ENCODE results near the gene ACTN3.
"Not testable (repeated sequence)": the region's sequence is repeated elsewhere in the genome, so short reads cannot be mapped to it uniquely, and the experiment has no call there.

ACTN3 gene

DNA sequence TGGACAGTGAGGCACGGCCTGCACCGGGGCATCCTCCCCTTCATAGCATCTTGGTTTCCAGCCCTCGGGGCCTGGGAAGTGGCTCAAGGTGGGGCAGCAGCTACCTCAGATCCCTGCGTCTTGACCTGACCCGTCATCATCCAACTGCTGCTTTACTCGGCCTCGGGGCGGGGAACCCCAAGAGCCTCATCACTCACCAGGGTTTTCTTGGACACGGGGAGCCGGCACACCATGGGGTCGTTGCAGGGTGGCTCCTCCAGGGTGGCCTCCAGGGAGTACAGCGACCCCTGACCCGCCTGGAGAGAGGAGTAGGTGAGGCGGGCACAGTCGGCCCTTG, 21.1 kb downstream of the ACTN3 start:
- DNase-seq, result no peak

DNA sequence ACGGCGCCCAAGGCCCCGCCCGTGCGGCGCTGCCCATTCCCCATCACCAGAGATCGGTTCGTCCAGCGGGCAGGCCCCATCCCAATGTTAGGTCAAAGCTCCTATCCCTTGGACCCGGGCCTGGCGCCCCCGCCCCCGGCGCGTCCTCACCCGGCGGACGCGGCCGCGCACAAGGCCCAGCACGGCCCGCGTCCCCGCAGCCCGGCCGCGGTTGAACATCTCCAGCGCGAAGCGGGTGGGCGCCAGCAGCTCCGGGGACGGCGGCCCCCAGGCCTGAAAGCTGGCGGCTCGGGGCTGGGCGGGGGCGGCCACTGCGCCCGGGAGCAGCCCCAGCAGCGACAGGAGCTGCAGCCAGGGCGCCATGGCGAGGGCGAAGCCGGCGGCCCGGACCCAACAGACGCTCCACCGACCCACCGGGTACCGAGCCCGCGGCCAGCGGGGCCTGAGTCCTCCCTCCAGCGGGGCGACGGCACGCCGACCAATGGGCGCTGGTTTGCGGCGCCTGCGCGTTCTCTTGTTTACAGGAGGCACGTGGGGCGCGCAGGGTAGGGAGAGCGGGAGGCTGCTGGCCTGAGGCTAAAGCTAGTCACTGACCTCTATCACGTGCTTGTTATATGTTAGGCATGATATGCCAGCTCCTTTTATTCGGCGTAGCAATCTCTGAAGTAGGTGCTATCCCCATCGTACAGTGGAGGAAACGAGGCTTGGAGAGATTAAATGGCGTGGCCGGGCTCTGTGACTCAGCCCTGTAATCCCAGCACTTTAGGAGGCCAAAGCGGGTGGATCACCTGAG, 21.6 kb downstream of the ACTN3 start, which contains the start of gene CTSF:
TSS of gene CTSF (minus strand) at position 483 of the 793 bp plus-strand sequence. CDS start at position 363, 120 bp downstream.
- DNase-seq, result peak; percentile 60 to 65

DNA sequence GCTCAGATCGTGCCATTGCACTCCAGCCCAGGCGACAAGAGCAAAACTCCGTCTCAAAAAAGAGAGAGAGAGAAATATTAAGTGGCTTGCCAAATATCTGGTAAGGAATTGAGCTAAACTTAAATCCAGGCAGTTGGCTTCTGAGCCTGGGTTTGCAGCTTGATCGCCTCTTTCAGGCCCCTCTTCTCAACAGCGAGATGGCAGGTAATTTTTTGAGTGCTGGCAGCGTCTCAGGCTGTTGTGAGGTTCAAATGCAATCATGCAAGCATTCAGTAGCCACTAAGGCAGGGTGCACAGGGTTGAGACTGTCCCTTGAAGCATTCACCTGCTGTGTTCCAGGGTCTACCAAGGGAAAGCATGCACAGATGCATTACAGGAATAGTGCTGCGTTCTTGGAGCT, 22.4 kb downstream of the ACTN3 start:
- no peak for DNase-seq

DNA sequence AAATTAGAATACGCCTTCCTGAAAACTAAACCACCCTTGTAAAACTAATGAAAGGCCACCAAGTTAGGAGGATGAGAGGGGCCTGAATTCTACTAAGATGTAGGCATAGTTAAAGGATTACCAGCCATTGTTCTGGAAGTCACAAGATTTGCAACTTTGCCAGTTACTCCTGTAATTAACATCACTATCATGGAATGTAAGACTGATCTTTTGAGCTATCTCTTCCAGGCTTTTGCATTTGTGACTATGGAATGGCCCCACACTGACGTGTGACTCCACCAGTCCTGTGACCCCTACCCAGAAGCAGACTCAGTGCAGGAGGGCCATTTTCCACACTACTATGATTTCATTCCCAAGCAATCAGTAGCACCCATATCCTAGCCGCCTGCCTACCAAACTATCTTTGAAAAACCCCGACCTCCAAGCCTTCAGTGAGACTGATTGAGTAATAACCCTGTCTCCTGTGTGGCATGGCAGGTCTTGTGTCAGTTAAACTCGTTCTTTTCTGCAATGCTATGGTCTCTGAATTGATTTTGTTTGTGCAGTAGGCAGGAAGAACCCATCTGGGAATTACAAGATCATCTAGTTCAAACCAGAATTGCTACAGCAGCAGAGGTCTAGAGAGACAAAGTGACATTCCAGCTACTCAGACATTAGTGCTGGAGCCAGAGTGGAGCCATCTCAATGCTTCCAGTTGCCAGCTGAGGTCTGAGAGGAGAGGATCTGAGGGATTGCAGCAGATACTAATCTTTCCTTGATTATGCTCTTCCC, 23.6 kb downstream of the ACTN3 start:
- no peak for DNase-seq

DNA sequence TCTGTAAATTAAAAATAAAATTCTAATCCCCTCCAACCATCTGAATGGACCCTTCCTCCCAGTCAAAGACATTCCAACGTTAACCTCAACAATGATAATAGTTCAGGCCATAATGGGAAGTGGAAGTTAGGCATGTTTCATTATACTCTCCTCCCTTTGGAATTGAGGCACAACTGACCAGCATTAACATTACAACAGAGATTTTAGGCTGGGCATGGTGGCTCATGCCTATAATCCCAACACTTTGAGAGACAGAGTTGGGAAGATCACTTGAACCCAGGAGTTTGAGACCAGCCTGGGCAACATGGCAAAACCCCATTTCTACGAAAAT, 24.1 kb downstream of the ACTN3 start:
- no peak for DNase-seq

DNA sequence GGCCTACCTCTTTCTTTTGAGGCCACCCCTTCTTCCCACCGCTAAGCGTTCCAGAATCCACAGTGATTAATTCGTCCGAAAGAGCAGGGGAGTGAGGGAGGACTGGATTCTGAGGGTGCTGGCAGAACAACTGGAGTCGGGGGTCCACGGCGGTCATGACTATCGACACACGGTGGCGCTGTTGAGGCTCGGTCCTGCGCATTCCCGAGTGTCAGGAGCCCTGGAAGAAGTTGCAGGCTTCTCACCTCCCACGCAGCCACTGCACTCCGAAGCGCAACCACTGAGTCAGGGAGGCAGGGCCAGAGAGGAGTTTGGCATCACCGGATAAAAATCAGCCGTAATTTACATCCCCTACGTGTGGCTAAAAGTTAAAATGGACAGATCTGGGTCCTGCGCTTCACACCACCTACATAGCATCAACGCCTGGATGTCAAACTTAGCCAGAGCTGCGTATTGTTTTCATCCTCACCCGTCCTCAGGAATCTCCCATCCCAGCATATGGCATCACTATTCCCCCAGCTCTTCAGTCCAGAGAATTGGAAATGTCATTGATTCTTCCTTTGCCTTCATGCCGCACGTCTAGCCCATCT, 32.4 kb downstream of the ACTN3 start:
- peak; percentile 75 to 82 for DNase-seq

DNA sequence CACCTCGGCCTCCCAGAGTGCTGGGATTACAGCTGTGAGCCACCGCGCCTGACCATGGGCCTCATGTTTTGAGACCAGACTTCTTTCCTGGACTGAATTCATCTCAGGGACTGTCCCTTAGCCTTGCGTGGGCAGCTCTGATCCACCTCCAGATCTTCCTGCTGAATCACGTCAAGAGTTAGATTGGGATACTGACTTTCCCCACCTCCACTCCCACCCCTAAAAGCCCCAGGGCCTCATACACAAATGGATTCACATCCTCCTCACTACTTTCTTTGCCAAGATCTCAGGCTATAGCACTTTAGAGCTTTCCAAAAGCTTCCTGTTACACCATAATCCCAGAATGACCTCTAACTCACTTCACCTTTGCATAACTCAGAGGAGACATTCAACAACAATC, 34.1 kb downstream of the ACTN3 start:
- no peak for DNase-seq

DNA sequence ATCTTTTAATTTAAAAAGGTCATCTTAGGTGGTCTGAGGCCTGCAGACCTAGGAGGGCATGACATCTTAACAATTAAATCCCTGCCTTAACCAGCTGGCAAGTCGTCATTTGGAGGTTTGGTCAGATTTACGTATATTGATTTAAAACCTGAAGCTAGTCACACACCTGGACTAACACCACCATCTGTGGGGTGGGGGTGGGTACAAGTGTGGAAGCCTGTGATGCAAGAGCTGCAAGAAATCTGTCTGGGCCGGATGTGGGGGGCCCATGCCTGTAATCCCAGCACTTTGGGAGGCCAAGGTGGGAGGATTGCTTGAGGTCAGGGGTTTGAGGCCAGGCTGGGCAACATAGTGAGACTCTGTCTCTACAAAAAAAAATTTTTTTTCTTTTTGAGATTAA, 34.6 kb downstream of the ACTN3 start:
- no peak for DNase-seq

DNA sequence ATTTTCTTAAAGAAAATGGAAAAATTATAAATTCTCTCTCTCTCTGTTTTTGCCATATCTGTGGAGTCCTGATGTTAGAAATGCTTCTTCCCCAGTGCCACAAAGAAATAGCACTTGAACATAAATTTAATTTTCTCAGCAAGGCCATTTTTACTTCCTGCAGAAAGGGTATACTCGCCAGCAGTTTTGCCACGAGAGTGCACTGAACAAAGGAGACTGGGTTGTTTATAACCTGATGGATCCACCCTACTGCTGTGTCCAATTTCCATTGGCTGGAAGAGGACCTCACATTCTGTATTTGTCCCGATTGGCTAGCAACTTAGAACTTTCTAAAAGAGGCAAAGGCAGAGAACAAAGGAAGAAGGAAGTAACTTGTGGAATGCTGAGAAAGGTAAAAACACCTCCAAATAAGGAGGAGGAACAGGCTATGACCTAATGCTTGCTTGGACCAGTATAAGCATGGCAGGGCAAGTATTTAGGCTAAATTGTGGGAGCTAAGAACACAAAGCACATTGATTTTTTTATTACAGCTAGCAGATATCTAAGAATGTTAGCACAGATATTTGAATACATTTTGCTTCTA, 36.0 kb downstream of the ACTN3 start:
- DNase-seq, result not testable (repeated sequence)

DNA sequence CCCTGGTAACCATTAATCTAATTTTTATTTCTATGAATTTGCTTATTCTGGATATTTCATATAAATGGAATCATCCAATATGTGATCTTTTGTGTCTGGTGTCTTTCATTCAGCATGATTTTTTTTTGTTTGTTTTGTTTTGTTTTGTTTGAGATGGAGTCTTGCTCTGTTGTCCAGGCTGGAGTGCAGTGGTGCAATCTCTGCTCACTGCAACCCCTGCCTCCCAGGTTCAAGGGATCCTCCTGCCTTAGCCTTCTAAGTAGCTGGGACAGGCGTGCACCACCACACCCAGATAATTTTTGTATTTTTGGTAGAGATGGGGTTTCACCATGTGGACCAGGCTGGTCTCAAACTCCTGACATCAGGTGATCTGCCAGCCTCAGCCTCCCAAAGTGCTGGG, 38.7 kb downstream of the ACTN3 start:
- DNase-seq, result not testable (repeated sequence)

DNA sequence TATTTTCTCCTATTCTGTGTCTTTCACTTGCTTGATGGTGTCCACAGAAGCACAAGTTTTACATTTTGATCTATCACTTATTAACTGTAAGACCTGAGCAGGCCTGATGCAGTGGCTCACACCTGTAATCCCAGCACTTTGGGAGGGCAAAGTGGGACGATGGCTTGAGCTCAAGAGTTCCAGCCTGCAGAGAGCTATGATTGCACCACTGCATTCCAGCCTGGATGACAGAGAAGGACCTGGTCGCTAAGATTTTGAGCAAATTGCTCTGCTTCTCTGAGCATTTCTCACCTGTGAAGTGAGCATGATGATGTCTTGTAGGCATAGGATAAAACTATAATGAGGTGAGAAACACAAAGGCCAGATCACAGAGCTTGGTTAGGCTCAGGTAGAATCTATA, 39.4 kb downstream of the ACTN3 start:
- DNase-seq, result no peak

DNA sequence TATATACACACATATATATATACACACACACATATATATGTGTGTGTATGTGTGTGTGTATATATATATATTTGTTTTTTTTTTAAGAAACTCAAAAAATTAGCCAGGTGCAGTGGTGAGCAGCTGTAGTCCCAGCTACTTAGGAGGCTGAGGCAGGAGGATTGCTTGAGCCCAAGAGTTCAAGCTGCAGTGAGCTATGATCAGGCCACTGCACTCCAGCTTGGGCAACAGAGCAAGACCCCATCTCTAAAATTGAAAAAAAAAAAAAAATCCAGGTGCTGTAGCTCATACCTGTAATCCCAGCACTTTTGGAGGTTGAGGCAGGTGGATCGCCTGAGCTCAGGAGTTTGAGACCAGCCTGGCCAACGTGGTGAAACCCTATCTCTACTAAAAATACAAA, 42.6 kb downstream of the ACTN3 start:
- not testable (repeated sequence) for DNase-seq

DNA sequence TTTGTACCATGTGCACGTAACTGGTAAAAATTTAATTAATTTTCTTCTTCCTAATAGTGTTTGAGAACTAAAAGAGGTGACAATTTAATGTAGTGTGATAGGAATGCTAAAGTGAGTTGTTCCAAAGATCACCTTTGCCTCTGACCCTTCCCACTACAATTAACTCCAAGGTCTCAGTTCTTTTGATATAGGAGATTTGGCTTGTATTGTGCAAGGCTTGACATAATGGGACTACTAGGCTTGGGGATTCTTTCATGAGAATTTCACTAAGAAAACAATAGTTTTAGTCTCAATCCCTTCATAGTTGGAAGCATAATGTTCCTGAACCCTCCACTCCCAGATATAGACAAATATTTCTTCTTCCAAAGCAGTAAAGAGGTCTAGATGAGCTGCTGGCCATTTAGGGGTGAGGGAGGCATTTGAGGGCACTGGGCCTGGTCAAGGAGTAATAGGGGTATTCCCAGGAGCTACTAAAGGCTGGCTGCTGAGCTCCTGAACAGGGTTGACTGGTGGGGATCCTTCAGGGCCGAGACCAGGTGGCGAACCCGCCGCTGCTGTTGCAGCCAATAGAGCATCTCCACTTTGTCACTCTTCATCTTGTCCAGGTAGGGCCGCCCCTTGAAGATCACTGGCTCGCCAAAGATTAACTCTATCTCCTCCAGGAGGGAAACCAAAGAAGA, 43.4 kb downstream of the ACTN3 start:
- DNase-seq, result no peak

DNA sequence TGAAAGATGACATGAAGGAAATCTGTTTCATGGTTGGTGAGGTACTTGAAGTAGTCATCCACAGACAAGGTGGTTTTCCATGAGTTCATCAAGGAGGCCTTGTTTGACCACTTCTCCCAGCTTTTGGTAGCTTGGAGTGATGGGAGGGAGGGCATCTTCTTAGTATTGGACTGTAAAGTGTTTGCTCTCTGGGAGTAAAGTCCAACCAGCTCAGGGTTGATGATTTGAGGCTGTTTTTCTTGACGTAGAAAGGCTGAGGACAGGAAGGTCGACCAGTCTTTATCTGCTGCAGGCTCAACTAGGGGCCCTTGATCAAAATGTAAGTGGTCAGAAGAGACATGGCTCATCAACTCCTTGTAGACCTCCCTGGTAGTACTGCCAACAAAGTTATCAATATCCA, 44.5 kb downstream of the ACTN3 start:
- DNase-seq, result no peak

DNA sequence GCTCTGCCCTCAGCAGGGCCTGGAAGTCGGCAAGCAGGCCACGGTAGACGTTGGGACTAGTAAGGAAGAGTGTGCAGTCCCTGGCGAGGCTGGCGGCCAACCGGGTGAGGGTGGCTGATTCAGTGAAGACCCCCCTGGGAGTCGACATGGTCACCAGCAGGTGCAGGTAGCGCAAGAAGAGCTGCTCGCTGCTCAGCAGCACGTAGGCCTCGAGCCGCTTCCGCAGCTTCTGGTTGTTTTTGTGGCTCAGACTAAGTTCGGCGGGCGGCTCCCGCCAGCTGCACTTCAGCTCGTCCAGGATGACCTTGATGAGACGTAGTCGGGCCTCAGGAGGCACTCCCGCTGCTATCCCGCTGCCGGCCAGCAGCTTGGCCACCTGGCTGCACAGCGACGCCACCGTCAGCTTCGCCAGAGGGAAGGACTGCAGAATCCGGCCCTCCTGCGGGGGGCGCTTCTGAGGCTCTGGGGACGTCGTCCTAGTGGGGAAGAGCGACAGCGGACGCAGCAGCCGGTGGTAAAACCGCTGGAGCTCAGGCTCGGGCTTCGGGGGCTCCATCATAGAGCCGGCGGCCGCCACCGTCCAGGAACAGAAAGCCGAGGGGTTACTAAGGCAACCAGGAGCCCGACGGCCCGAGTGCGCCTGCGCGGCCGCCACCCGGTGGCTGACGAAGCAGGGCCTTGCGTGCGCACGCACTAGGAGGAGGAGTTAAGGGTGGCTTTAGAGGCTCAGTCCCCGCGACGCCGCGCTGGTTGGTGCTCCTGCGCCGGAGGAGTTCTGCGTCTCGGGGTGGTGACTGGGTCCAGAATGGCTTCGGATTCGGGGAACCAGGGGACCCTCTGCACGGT, 46.0 kb downstream of the ACTN3 start, which contains the start of the genes CCDC87 and CCS:
TSS of gene CCDC87 (minus strand) at position 607 of the 846 bp plus-strand sequence. CDS start at position 559, 48 bp downstream.
TSS of gene CCS (plus strand) at position 729 of the 846 bp plus-strand sequence. CDS start at position 806, 77 bp downstream.
- DNase-seq, result peak; percentile 98 to 99

DNA sequence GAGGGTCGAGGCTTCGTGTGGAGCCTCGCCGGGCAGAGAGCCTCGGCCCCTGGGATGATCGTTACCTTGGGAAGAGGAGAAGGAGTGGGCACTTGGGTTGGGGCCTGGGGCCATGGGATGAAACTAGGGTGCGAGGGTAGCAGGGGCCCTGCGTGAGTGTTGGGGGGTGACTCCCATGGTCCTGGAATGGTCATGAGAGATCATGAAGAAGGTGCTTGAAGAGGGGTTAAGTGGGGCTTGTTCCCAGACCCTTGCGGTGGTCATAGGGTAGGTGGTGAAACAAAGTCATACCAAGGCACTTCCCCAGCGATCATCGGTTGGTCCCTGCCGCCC, 46.6 kb downstream of the ACTN3 start:
- no peak for DNase-seq

DNA sequence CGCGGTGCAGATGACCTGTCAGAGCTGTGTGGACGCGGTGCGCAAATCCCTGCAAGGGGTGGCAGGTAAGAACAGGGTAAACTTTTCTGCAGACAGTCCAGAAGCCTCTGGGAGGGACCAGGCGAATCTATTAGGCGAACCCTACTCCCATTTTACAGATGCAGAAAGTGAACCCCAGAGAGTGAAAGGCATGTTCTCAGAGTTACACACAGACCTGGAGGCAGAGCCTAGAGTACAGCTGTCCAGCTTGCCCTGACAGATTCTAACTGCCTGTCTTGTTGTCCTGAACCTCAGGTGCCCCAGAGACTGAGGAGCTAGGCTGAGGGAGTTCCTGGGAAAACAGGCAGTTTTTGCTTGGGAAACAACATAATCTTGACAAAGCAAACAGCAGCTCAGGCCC, 46.9 kb downstream of the ACTN3 start:
- DNase-seq, result no peak

DNA sequence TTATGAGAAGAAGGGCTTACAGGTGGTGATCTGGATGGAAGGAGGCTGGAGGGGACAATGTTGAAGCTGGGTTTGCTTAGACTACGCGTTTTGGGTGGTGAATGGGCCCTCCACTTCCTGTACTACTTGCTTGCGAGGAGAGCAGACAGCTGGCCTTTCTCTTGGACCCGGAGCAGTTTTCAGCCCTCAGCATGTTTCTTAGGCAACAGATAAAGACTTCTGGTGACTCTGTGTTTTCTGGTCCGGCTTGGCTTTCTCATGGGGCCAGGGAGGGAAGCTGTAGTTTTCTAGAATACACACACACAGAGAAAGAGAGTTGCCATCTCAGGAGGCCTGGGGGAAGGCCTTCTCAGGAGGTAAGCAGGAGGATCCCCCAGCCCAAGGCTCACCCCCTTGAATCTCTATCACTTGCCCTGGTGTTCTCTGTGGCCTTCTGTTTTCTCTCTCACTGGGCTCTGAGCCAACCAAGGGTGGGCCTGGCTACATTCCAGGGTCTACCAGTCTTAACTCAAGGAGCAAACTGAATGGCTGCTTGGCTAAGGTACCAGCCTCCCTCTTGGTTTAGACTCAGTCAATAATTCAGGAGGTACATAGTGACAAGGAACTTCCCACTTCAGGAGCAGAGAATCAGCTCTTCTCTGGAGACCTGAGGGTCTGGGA, 48.7 kb downstream of the ACTN3 start:
- no peak for DNase-seq

DNA sequence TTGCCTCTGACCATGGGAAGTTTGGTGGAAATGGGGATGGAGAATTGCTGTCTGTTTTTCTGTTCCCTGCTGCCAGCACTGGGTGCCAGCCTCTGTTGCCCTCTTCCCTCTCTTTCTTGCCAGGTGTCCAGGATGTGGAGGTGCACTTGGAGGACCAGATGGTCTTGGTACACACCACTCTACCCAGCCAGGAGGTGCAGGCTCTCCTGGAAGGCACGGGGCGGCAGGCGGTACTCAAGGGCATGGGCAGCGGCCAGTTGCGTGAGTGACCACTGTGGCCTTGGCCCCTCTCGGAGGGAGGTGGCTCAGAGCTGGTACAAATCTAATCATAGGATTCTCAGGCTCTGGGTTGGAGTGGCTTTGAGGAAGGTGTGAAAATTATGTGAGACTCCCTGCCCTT, 52.3 kb downstream of the ACTN3 start:
- no peak for DNase-seq

DNA sequence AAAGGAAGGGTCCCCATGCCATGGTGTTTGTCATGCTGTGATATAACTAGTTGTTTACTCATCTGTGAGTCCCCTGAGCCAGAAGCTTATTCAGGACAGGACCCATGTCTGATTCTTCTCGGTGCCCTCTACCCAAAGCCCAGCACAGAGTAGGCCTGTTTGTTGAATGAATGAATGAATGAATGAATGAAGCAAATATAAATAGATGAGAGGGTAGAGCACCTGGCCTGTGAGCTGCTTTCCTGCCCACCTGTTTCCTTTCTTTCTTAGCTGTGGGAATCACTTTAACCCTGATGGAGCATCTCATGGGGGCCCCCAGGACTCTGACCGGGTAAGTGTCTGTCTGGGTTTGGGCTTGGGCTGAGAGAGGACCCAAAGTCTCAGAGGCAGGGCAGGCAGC, 53.5 kb downstream of the ACTN3 start:
- no peak for DNase-seq

DNA sequence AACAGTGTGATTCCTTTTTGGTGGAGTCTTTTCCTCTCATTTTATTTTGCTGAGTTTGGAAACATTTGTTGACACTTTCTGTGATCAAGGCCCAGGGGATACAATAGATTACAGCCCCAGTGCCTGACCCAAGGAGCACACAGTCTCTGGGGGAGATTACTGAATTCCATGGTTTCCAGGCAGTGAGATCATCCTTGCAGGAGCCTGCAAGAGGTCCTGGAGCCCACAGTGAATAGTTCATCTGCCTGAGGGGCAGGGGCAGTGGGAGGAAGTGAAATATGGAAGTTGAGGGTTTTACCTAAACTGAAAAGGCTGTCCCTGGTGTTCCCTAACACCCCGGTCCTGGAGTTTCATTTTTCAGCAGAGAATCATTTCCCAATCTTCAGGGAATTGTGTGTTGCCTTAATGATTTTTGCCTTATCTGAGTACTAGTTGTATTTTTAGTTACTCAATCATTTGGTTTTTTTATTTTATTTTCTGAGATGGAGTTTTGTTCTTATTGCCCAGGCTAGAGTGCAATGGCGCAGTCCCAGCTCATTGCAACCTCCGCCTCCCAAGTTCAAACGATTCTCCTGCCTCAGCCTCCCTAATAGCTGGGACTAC, 54.0 kb downstream of the ACTN3 start:
- DNase-seq, result no peak
